Thoracic aorta (tissue), 2 donors: ENCODE data around the gene GALNT10. TPM values are rescaled to one million over a fixed set of nuclear protein-coding genes. Genes with fewer than 3 reads are reported as not detected.

Experiments used
- ATAC-seq: fragments of 150-250 bp; one replicate; pipeline ENCODE4 v1.8.0; 2017; ENCODE audit warnings: low read depth; ENCODE audit not compliant: insufficient number of reproducible peaks, low FRiP score
- DNase-seq: peaks from one replicate; pipeline ENCODE4 v3.0.0-alpha.2; 2020; ENCODE audit warnings: low spot score
- H3K27ac ChIP-seq, 2 donors: fragments of 200-600 bp; sonication (generic); 1 replicate in 1 of 2; 2 replicates in 1 of 2; pipeline ENCODE4 v1.5.1; 2016; ENCODE audit warnings: mild to moderate bottlenecking in 2 of 2, moderate library complexity in 2 of 2
- H3K27me3 ChIP-seq: fragments of 200-600 bp; sonication (generic); replicated peaks from 2 replicates; pipeline ENCODE4 v1.6.0; 2016; ENCODE audit warnings: mild to moderate bottlenecking; ENCODE audit not compliant: insufficient read depth
- H3K36me3 ChIP-seq: fragments of 200-600 bp; sonication (generic); one replicate; pipeline ENCODE4 v1.5.1; 2016
- H3K4me1 ChIP-seq, 2 donors: fragments of 200-600 bp; sonication (generic); 1 replicate in 1 of 2; 2 replicates in 1 of 2; pipeline versions ENCODE4 v1.5.1 to v1.6.0; 2016; ENCODE audit warnings: low read depth in 2 of 2, mild to moderate bottlenecking in 1 of 2; ENCODE audit not compliant: control insufficient read depth in 1 of 2
- H3K4me3 ChIP-seq: fragments of 200-600 bp; sonication (generic); 2 replicates; pipeline ENCODE4 v1.5.1; 2016; ENCODE audit warnings: mild to moderate bottlenecking
- H3K9me3 ChIP-seq: fragments of 200-600 bp; sonication (generic); 2 replicates; pipeline ENCODE4 v1.5.1; 2016
- total RNA-seq, 2 donors: library from RNA; depleted of rRNA; stranded (reverse); fragments of >200 nt; gene quantifications; one replicate each; pipeline versions ENCODE4 v1.1.0 to v1.2.3, GENCODE V29; 2016
- TF ChIP-seq, protein P1 (sequence below): fragments of 200-600 bp; sonication (generic); IDR thresholded peaks from one replicate; pipeline ENCODE4 v1.5.1; 2019; ENCODE audit warnings: antibody characterized with exemption

Gene GALNT10
- total RNA-seq, 2 donors from 2014 or later: 43.0 to 52.7 TPM

DNA sequence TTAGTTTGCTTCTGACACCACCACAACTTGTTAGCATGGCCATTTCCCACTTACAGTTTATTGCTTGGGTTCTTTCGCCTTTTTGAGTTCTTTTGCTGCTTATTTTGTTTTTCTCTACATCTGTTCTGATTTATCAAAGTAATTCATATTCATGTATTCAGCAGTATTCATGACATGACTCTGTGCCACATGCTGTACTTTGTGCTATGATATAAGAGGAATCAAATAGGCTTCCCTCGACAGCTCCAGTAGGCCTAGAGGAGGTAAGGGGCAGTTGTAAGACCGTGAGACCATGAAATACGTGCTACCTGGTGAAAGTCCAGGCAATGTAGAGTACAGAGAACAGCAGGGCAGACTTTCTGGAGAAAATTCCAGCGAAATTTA, 144.5 kb downstream of the GALNT10 start:
- Histone ChIP-seq H3K27me3 (no peaks in the 10 kb centered on the region), H3K9me3 (no peaks in the 10 kb centered on the region), H3K27ac (no peak overlapping the region), H3K4me3 (no peak overlapping the region), H3K4me1 (peaks cover 0 to 9% of the 10 kb centered on the region in 2 donors), H3K36me3 (peaks cover 2% of the 10 kb centered on the region)
- DNase-seq (no peak), ATAC-seq (no peak)
- TF ChIP-seq, protein P1, sequence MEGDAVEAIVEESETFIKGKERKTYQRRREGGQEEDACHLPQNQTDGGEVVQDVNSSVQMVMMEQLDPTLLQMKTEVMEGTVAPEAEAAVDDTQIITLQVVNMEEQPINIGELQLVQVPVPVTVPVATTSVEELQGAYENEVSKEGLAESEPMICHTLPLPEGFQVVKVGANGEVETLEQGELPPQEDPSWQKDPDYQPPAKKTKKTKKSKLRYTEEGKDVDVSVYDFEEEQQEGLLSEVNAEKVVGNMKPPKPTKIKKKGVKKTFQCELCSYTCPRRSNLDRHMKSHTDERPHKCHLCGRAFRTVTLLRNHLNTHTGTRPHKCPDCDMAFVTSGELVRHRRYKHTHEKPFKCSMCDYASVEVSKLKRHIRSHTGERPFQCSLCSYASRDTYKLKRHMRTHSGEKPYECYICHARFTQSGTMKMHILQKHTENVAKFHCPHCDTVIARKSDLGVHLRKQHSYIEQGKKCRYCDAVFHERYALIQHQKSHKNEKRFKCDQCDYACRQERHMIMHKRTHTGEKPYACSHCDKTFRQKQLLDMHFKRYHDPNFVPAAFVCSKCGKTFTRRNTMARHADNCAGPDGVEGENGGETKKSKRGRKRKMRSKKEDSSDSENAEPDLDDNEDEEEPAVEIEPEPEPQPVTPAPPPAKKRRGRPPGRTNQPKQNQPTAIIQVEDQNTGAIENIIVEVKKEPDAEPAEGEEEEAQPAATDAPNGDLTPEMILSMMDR: no peak

DNA sequence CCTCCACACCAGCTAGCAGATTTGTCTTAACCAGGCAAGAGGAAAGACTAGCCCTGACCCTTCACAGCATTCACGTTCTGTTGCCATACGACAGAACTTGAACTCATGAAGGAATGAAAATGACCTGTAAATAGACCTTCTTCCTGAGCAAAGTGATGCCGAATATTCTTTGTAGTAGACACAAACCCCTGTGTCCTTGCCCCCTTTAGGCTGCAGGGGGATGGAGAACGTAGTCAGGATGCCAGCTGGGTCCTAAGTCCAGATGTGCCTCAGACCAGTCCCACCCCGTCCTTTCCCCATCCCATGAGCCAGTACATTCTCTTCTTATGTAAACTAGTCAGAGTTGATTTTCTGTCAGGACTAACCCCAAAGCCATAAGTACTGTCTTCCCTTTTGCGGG, 151.1 kb downstream of the GALNT10 start:
- Histone ChIP-seq H3K36me3 (no peaks in the 10 kb centered on the region), H3K27me3 (no peaks in the 10 kb centered on the region), H3K4me3 (no peak overlapping the region), H3K4me1 (no peaks in the 10 kb centered on the region), H3K27ac (no peak overlapping the region), H3K9me3 (no peaks in the 10 kb centered on the region)
- ATAC-seq (no peak), DNase-seq (no peak)
- TF ChIP-seq, protein P1: no peak

DNA sequence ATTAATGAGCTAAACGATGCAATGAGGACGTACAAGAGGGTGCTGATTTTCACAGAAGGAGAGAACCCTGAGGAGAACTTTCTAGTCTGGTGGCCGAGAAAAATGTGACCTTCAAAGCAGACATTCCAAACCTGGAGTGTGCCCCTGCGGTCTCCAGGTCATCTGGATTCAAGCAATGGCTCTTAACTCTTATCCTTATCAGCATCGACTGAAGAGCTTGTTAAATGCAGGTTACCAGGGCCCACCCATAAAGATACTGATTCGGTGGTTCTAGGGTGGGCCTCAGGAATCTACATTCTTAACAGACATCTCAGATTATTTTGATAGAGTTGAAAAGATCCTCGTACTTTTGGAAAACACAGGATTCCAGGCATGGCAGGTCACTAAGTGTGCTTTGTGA, 151.7 kb downstream of the GALNT10 start:
- H3K27me3 ChIP-seq: no peaks in the 10 kb centered on the region
- no peak for ATAC-seq

DNA sequence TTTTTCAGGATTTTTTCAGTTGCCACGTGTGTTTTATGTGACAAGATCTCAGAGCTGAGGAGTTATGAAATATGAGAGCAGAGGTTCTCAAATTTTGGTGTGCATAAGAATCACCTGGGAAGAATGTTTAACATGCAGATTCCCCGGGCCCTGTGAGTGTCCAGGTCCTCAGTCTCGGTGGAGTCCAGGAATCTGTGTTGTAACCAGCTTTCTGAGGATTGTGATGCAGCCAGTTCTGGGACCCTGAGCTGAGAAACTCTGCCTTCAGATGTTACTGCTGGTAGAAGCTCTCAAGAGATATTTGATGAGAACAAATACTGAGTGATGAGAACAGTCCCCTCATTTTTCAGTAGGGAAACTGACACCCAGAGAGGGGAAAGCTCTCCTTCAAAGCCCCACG, 152.4 kb downstream of the GALNT10 start:
- Histone ChIP-seq H3K36me3 (no peaks in the 10 kb centered on the region), H3K9me3 (no peaks in the 10 kb centered on the region), H3K27me3 (no peaks in the 10 kb centered on the region), H3K4me1 (no peaks in the 10 kb centered on the region), H3K27ac (no peak overlapping the region), H3K4me3 (no peak overlapping the region)
- ATAC-seq (no peak), DNase-seq (no peak)
- TF ChIP-seq, protein P1: no peak

More for the DNA sequence above, 151.7 kb downstream of the GALNT10 start:
- TF ChIP-seq, protein P1: no peak
- H3K36me3 ChIP-seq: no peaks in the 10 kb centered on the region
- H3K4me1 ChIP-seq: no peaks in the 10 kb centered on the region
- no peak for DNase-seq
- no peak overlapping the region for H3K4me3 ChIP-seq
- H3K9me3 ChIP-seq: no peaks in the 10 kb centered on the region
- H3K27ac ChIP-seq: no peak overlapping the region

DNA sequence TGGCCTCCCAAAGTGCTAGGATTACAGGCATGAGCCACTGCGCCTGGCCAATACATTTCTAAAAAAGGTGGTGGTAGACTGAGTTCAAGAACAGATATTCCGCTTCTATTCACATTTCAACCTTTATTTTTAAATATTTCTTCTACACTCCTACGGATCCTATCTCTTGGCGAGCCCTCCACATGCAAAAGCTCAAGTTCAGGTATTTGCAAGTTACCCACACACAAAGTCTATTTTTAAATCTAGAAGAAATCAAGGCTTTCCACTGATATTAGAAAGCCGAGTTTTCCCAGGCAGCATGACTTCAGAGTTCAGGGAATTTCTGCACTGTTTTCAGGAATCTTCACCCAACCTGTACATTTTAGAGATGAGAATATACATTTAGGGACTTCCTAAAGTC, 153.9 kb downstream of the GALNT10 start:
- Histone ChIP-seq H3K4me1 (no peaks in the 10 kb centered on the region), H3K9me3 (no peaks in the 10 kb centered on the region), H3K4me3 (no peak overlapping the region), H3K36me3 (no peaks in the 10 kb centered on the region), H3K27me3 (no peaks in the 10 kb centered on the region), H3K27ac (no peak overlapping the region)
- DNase-seq: no peak
- TF ChIP-seq, protein P1: no peak
- no peak for ATAC-seq
